Cardiac septum (tissue), 1 donor: ENCODE data around the gene FOXP4. TPM values are rescaled to one million over a fixed set of nuclear protein-coding genes. Genes with fewer than 3 reads are reported as not detected.
"Not testable (repeated sequence)": the region's sequence is repeated elsewhere in the genome, so short reads cannot be mapped to it uniquely, and the experiment has no call there.

Source experiments
- DNase-seq: peaks from one replicate; pipeline ENCODE4 v3.0.0-alpha.2; 2020; ENCODE audit warnings: low spot score
- intact Hi-C: fragments of 100-400 bp; cut with DNase I; formaldehyde crosslinking; loops from one replicate; pipeline ENCODE4 v1.14.0; 2022
- total RNA-seq: library from RNA; stranded (reverse); fragmentation: NEBNext Ultra II Directional; extraction: Animal tissue kit (Norgen Biotek cat#: 25700); gene quantifications from one replicate; pipeline ENCODE4 v1.2.1, GENCODE V29; 2021
- donor health status: DM: no; HTN: no; CAD: no.

The FOXP4 gene
- total RNA-seq, 1 donor from 2014 or later = 20.3 TPM

DNA sequence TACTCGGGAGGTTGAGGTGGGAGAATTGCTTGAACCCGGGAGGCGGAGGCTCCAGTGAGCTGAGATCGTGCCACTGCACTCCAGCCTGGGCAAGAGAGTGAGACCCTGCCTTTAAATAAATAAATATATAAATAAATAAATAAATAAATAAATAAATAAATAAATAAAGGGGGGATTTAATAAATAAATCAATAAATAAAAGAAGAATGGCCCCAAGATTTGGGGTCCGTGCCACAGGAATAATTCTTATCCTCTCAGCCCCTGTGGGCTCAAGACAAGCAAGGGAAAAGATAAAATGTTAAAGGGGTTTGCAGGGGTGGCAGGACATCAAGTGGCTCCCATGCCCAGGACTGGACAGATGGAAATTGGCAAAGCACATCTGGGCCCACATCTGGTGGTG is 60.9 kb downstream of the FOXP4 start:
- intact Hi-C loops = loop anchor here (10.0 kb wide), 1 partner anchor 438 kb away; no protein-coding TSS in a partner anchor
- no peak for DNase-seq

DNA sequence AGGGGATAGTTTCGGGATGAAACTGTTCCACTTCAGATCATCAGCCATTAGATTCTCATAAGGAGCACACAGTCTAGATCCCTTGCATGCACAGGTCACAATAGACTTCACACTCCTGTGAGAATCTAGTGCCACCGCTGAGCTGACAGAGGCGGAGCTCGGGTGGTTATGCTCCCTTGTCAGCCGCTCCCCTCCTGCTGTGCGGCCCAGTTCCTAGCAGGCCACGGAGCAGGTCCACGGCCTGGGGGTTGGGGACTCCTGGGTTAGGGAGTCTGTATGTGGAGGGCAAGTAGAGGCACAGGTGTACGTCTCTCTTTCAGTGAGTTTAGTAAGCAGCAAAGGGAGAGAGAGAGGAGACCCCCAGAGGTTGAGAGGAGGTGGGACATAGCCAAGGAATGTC is 61.6 kb downstream of the FOXP4 start:
- intact Hi-C loops = loop anchor here (10.0 kb wide), 1 partner anchor 437 kb away; no protein-coding TSS in a partner anchor
- DNase-seq = no peak

DNA sequence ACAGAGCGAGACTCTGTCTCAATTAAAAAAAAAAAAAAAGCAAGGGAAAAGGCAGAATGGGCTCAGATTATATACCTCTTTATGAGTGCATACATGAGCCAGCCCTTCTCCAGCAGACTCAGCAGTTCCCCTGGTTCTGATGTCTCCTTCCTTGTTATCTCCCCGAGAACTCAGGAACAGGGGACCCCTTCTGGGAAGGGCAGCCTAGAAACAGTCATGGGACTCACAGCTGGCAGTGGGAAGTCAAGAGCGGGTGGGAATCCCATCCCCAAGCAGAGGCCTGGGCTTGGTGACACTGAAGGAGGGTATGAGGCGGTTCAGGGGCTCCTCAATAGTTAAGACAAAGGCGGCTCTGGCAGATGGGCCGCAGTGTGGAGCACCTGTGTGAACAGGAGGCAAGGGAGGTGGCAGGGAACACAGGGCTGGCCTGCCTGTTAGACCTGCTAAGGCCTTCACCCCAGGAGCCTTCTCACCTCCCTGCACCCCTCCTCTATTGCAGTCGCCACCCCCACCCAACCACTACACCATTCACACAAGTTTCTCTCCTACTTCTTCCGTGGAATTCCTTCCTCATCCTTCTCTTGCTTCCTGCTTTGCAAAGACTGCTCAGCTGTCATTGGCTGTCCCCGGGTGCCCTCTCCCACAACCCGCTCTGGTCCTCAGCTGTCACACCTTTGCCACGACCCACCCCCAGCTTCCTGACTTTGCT is 62.4 kb downstream of the FOXP4 start:
- no peak for DNase-seq
- intact Hi-C loops = loop anchor here (10.0 kb wide), 1 partner anchor 436 kb away; no protein-coding TSS in a partner anchor

DNA sequence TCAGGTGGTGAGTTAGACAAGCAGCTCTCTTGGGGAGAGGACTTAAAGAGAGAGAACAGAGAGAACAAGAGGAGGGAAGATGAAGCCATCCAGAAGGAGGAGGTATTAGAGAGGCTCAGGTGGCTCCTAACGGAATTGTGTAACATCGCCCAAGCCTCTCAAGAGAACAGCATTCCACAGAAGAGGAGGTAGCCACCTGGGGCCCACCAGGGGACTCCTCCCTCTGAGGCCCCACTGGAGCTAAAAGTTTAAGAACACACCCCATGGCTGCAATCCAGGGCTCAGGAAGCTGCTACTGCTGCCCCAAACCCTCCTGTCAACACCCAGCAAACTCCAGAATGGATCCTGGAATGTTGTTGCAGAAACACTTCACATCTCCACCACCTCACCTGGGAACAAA is 68.5 kb downstream of the FOXP4 start:
- intact Hi-C loops = no loop called here
- DNase-seq = no peak

DNA sequence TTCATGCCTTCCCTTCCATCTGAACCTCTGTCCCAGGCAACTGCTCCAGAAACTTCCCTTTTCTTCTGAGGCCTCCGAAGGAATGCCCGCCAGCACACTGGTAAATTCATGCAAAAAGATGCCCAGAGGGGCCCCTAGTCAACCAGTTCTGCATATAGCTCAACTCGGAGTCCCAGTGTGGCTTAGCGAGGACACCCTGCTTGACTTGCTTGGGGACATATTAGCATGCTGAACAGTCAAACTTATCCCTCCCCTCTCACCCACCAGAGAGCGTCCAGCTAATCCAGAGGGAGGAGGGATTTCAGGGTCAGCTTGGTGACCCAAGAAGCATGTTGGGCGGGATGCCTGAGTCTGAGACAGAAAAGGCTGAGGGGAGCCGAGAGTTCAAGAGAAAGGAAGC is 69.1 kb downstream of the FOXP4 start:
- intact Hi-C loops = no loop called here
- no peak for DNase-seq

DNA sequence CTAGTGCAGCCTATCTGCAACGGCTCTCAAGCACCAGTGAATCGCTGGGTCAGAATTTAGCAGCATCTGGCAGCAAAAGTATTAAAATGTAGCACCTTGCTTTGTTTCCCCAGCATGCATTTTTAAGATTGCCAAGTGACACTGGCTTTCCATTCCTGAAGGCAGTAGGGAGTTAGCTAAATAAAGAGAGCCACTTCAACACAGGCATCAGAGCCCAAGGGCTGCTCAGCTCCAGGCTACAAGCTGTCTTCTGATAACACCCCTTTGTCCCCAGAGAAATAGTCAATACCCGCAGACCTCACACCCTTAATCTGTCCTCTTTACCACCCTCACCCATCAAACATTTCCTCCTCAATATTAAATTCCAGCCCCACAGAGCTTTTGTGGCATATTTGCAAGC is 72.4 kb downstream of the FOXP4 start:
- no peak for DNase-seq
- intact Hi-C loops = no loop called here

DNA sequence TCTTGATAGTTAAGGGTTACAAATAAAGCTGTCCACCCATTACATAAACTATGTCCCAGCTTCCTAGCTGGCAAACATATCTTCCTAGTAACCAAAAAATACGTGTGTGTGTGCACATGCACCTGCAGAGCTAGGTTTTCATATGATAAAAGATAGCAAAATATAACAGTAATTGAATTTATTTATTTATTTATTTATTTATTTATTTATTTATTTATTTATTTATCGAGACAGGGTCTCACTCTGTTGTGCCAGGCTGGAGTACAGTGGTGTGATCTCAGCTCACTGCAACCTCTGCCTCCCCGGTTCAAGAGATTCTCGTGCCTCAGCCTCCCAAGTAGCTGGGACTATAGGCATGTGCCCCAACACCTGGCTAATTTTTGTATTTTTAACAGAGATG is 73.0 kb downstream of the FOXP4 start:
- intact Hi-C loops, DNase-seq: not testable (repeated sequence)

DNA sequence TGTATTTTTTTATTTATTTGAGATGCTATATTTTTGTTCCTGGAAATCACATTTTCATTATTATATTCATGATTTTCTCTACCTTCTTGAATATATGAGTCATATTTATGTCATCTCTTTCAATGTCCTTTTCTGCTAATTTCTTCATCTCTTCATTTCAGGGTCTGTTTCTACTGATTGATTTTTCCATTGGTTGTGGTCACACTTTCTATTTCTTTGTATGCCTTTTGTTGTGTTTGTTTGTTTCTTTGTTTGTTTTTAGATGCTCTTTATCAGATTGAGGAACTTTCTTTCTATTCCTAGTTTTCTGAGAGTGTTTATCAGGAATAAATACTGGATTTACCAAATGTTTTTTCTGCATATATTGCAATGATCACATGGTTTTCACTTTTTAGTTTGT is 75.2 kb downstream of the FOXP4 start:
- DNase-seq = no peak
- intact Hi-C loops = no loop called here

DNA sequence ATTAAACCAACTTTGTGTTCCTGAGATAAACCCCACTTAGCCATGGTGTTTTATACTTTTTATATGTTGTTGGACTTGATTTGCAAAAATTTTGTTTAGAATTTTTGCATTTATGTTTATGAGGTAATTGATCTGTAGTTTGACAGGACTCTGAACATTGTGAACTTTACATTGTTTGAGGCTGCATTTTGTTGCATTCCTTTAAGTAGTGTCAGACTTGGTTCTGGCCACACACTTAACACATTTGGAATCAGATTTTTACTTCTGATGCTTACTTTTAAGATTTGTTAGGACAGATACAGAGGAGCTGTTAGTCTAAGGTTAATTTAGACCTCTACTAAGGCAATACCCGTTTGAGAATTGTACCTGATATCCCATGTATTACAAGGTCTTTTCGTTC is 75.6 kb downstream of the FOXP4 start:
- no peak for DNase-seq
- intact Hi-C loops = no loop called here

DNA sequence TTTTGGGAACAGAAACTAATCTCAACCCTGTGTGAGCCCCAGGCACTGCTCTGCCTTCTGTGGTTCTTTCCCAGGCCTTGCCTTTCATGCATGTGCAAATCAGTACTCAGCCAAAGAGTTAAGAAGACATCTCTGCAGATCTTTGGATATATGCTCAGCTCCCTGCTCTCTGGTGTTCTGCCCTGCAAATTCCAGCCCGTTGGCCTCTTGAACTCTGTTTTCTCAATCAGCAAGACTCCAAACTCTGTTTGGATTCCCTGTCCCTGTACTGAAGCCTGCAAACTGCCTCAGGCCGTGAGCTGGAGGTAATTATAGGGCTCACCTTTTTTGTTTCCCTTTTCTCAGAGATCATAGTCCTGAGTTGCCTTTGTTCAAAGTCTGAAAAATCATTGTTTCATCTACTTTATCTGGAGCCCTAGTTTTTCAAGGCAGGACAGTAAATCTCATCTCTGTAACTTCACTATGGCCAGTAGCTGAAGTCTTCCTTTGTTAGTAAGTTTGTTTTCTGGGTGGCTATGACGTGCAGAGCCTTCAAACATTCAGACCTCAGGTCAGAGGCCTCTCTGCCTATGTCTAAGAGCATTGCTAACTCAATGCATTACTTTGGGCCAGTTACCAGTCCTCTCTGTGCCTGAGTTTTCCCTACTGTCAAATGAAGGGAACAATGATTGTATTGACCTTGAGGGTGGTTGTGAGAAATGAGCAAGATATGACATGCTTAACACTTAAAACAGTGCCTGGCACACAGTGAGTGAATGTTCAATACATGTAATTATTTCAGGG is 76.2 kb downstream of the FOXP4 start:
- intact Hi-C loops = no loop called here
- DNase-seq = no peak

DNA sequence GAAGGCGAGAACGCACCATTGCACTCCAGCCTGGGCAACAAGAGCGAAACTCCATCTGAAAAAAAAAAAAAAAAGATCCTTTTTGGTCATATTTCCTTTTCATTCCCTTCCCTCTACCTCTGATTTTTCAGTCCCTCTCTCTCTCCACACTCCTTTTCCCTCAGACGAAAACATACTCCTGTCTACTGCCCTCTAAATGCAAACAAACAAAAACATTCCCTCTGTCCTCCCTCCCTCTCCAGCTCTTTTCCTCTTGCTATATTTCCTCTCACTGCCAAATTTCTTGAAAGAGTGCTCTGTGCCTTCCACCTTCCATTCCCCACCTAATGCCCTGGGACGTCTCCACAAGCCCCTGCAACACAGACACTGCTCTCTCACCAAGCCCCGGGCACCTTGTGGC is 77.1 kb downstream of the FOXP4 start:
- intact Hi-C loops = no loop called here
- DNase-seq = no peak

DNA sequence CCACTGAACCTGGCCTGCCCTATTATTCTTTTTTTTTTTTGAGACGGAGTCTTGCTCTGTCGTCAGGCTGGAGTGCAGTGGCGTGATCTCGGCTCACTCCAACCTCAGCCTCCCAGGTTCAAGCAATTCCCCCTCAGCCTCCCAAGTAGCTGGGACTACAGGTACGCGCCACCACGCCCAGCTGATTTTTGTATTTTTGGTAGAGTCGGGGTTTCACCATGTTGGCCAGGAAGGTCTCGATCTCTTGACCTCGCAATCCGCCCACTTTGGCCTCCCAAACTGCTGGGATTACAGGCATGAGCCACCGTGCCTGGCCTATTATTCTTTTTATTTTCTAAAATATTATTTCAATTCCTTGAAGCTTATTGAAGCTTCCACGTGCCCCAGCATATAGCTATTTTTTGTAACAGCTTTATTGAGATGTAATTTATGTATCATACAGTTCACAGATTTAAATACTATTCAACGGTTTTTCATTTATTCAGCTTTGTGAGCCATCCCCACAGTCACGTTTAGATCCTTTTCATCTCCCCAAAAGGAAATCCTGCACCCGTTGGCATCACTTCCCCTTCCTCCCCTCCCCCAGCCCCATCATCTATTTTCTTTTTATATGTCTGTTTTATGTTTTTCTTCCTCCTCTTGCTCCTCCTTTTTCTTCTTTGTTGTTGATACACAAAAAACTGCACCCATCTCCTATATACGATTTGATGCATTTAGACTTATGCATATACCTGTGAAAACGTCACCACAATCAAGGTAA is 78.6 kb downstream of the FOXP4 start:
- no peak for DNase-seq
- intact Hi-C loops = no loop called here

DNA sequence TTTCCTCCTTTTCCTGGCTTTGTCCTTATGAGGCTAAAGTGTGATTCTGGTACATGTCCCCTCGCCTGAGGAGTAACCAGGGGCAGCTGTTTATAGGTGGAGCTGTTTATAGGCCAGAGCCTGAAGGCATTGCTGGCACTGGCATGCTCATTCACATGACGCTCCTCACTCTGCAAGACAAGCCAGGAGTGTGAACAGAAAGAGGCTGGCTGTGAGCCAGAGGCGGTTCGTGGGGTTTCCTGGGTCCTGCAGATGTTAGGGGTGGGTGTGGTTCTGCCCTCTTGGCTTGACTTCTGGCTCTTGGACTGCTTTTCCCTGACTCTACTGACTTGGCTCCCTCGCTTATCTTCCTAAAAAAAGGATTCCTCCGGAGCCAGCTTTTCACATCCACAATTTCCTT is 79.3 kb downstream of the FOXP4 start:
- intact Hi-C loops = no loop called here
- no peak for DNase-seq

DNA sequence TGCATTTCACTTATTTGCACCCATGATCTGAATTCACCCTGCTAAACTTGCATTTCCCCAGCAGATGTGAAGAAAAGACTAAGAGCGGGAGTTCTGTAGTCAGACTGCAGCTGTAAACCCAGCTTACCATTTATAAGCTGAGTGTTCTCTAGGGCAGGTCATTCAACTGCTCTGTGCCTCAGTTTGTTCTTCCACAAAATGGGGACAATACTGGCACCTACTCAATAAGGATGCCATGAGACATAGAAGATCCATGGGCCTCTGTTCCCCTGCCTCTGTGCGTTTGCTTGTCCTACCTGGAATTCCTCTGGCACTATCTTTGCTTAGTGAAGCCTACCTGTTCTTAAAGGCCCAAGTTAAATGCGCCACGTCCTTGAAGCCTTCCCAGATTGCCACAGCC is 79.8 kb downstream of the FOXP4 start:
- intact Hi-C loops = no loop called here
- DNase-seq = no peak

DNA sequence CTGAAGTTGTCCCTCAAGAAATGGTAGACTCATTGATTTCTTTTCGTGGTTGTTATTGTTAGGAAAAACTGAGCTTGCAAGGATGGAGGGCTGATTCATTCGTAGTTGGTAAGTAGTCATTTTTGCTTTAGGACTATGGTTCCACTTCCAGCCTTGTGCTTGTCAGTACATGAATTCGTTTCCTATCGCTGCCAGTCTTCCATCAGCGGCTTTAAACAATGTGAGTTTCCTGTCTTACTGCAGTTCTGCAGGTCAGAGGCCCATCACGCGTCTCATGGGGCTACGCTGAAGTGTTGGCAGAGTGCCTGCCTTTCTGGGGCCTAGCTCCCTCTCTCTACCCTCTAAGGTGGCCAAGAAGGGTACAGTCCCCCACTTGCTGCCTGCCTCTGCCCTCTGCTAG is 80.7 kb downstream of the FOXP4 start:
- intact Hi-C loops = no loop called here
- no peak for DNase-seq

DNA sequence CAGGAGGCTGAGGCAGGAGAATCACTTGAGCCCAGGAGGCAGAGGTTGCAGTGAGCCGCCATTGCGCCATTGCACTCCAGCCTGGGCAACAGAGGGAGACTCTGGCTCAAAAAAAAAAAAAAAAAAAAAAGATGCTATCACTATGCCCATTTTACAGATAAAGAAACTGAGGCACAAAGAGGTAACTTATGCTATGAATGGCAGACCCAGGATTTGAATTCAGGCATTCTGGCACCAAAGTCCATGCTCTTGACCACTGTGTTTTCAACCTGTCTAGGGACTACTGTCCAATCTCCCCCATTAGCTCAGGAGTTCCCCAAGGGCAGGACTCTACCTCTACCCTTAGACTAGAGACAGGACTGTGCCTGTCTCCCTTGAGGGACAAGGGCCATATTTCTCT is 82.9 kb downstream of the FOXP4 start:
- intact Hi-C loops = no loop called here
- no peak for DNase-seq

DNA sequence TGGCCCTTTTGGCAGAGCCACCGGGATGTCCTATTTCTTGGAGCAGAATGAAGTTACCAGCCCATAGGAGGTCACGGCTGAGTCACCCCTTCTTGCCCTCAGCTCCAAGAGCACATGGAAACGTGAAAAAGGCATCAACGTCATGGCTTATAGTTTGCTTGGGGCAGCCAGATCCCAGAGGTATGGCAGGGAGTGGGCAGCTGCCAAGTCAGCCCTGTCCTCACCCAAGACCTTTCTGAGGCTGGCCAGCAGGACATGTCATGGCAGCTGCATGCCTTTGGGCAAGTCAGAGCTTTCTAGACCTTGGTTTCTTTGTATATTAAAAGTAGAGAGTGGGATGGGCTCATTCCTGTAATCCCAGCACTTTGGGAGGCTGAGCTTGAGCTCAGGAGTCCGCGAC is 83.9 kb downstream of the FOXP4 start:
- intact Hi-C loops = no loop called here
- DNase-seq = no peak

DNA sequence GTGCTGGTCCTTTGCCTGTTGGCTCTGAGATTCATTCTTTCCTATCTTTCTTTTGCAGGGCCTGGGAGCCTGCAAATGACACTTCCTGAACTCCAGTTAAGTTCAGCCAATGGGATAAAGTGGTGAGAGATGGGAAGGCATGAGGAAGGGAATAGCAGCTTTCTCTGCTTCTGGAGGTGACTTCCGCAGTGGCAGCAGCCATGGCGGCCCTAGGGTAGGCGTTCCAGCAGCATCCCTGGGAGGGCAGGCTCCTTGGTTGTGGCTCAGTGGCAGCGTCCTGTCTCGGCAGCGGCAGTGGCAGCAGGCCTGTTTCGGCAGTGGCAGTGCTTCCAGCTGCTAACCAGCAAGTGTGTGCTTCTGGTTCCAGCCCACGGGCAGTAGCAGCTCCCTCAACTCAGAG is 84.8 kb downstream of the FOXP4 start:
- intact Hi-C loops = no loop called here
- no peak for DNase-seq

DNA sequence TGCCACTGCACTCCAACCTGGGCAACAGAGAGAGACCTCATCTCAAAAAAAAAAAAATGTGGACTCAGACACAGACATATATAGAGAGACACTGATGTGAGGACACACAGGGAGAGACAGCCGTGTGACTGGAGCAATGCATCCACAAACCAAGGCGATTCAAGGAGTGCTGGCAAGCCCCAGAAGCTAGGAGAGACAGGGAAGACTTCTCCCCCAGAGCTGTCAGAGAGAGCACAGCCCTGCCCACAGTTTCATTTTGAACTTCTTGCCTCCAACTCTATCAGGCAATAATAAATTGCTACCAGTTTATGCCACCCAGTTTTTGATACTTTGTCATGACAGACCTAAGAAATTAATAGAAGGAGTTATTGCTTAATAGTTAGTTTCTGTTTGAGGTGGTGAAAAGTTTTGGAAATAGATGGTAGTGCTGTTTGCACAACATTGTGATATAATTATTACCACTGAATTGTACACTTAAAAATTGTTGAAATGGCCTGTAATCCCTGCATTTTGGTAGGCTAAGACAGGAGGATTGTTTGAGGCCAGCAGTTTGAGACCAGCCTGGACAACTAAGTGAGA is 87.0 kb downstream of the FOXP4 start:
- intact Hi-C loops = no loop called here
- DNase-seq = no peak

DNA sequence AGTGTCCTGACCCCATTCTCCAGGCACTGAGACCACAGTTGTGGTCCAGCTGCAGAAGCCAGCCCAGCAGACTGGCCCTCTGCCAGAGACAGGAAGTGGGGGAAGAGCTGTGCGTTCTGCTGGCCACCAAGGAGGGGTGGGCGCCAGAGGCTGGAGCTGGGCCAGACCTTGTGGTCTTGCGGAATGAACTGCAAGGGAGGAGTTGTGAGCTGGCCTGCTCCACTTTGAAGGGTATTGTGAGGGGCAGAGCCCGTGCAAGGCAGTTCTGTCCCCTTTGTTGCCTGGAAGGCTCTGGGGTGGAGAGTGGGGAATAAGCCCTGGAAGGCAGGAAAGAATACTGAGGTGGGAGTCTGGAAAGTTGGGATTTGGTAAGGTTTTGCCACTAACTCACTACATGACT is 88.5 kb downstream of the FOXP4 start:
- DNase-seq = no peak
- intact Hi-C loops = no loop called here
